Ramos (cell line): ENCODE results near the gene DENND1C.
"Not testable (repeated sequence)": the region's sequence is repeated elsewhere in the genome, so short reads cannot be mapped to it uniquely, and the experiment has no call there.

Source experiments
- in situ Hi-C: fragments of 300-500 bp; cut with MboI; formaldehyde crosslinking; loops from one replicate; pipeline ENCODE4 v1.14.3; 2022; ENCODE audit warnings: low sequenced_read_pairs; ENCODE audit not compliant: unreplicated experiment

Gene DENND1C

GRCh38 chr19:6509118-6509971 lies 27.8 kb upstream of the DENND1C start:
- in situ Hi-C loops: no loop called here

GRCh38 chr19:6508028-6508771 lies 26.6 kb upstream of the DENND1C start:
- in situ Hi-C loops: not testable (repeated sequence)

DNA sequence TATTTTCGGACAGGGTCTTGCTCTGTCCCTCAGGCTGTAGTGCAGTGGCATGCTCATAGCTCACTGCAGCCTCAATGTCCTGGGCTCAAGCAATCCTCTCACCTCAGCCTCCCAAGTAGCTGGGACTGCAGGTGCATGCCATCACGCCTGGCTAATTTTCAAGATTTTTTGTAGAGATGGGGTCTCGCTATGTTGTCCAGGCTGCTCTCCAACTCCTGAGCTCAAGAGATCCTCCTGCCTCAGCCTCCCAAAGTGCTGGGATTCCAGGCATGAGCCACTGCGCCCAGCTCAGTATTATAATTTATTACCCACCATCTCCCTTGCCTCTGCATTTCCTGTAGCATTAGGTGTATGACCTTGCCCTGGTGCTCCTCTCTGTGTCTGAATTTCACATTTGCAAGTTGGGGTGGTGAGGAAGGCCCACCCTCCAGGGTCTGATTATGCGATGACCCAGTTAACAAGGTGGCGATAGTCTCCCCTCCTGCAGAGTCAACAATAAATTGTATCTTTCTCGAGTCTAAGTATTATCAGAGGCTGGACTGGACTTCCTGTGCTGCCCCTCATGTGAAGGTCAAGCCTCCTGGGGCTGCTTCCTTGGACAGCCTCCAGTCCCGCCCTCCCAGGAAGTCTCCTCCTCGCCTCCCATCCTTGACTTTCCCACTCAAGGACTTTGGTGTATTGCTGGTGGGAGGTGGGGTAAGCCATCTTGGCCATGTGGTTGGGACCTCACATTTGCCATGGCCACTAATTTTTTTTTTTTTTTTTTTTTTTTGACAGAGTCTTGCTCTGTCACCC lies 22.0 kb upstream of the DENND1C start:
- in situ Hi-C loops: no loop called here

DNA sequence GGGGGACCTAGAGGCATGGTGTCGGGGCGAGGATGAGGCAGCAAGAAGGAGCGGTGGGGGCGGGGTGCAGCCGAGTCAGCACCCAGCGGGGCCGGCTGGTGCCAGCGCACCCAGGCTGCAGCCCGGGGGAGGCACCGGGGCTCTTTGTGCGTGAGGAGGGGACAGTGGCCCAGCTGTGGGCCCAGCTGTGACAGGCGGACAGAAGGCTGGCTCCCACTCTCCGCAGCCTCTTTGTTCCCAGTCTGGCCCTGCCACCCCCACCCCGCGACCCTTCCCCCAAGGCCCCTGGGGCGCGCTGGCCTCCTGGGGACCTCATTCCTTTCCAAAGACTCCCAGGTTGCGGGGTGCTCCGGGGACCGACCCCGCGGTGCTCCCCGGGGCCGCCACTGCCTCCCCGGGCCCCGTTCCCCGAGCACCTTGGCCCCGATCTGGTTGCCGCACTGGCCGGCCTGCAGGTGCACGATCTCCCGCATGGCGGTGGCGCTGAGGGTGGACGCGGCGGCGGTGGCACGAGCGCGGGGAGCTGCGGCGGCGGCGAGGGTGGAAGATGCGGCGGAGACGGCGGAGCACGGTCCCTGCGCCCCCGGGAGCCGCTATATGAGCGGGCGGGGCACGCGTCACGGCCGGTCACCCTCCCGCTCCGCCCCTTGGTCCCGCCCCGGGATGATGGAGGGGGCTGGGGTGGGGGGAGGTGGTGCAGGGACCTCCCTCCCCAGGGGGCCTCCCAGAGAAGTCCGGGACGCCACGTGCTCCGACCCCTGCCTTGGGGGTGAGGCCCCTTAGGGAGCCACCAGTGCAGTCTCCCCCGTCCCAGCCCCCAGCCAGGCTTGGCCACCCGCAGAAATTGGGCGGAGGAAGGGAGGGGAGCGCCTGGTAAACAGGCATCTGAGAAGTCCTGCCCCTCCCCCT lies 20.4 kb upstream of the DENND1C start, which contains the start of gene TUBB4A:
Gene TUBB4A (minus strand): TSS at position 570 of the 909 bp plus-strand sequence. CDS start 97 bp downstream, at position 473.
- in situ Hi-C loops: no loop called here

GRCh38 chr19:6500837-6501739 lies 19.5 kb upstream of the DENND1C start:
- in situ Hi-C loops: no loop called here

- in situ Hi-C loops: no loop called here
These were observed 17.6 kb upstream of the DENND1C start for GRCh38 chr19:6499052-6499790.

GRCh38 chr19:6498294-6499036 lies 16.9 kb upstream of the DENND1C start:
- in situ Hi-C loops: no loop called here

DNA sequence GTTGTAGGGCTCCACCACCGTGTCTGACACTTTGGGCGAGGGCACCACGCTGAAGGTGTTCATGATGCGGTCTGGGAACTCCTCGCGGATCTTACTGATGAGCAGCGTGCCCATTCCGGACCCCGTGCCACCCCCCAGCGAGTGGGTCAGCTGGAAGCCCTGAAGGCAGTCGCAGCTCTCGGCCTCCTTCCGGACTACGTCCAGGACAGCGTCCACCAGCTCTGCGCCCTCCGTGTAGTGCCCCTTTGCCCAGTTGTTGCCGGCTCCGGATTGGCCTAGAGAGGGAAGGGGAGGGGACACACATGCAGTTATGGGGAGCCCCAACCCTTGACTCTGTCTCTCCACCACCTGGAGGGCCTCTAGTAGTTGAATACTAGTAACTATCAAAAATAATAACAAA lies 14.4 kb upstream of the DENND1C start:
- in situ Hi-C loops: no loop called here

DNA sequence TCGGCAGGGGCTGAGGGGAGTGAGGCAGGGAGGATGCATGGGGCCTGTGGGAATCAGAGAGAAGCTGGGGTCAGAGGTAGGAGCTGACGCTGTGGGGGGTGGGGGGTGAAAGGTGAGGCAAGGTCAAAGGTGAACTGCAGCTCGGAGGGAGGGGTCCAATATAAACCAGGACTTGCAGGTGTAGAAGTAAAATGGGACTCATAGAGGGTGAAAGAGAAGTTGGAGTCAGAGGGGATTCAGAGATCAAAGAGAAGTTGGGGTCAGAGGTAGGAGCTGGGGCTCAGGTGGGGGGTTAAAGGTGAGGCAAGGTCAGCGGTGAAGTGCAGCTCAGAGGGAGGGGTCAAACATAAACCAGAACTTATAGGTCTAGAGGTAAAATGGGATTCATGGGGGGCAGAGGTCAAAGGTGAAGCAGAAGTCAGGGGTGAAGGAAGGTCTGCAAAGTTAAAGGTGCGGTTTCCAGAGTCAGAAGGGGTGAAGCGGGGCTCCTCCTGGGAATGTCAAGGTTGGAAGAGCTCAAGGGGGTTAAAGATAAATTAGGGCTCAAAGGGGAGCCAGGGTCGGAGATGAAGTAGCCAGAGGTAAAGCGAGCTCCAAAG lies 12.9 kb upstream of the DENND1C start:
- in situ Hi-C loops: no loop called here

DNA sequence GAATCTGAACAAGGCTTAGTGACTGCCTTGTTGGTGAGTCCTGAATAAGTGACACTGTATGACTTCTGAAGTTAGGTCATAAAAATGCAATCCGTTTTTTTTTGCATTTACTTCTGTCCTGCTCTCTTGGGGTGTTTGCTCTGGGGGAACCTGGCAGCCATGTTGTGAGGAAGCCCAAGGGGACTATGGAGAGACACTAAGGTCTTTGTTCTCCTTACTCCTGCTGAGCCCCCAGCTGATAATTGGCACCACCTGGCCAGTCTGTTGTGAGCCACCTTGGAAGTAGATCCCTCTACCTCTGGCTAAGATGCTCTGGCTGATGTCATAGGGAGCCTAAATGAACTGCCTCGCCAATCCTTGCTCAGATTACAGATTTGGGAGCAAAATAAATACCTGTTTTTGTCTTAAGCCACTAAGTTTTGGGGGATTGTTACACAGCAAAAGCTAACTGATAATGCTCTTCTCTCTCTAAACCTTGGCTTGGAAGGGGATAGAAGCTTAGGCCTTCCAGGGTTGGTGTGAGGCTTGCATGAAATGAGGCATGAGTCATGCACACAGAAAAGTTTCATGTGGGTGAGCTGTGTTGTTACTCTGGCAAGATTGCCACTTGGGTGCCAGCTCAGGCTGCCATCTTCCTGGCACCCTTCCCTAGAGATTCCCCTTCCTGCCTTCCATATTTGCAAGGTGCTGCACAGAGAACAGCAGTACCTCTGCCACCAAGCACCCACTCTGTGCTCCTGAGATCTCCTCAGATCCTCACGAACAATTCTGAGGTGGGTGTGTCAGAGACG lies 10.4 kb upstream of the DENND1C start:
- in situ Hi-C loops: no loop called here

DNA sequence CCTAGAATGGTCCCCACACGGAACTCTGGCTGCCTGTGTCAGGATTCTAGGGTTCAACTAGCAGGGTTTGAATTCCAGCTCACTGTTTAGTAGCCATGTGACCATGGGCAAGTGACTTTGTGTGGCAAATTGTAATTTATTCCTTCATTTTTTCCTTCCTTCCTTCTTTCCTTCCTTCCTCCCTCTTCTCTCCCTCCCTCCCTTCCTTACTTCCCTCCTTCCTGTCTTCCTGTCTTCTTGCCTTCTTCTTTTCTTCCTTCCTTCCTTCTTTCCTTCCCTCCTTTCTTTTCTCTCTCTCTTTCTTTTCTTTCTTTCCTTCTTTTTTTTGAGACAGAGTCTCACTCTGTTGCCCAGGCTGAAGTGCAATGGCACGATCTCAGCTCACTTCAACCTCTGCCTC lies 8.5 kb upstream of the DENND1C start:
- in situ Hi-C loops: no loop called here

DNA sequence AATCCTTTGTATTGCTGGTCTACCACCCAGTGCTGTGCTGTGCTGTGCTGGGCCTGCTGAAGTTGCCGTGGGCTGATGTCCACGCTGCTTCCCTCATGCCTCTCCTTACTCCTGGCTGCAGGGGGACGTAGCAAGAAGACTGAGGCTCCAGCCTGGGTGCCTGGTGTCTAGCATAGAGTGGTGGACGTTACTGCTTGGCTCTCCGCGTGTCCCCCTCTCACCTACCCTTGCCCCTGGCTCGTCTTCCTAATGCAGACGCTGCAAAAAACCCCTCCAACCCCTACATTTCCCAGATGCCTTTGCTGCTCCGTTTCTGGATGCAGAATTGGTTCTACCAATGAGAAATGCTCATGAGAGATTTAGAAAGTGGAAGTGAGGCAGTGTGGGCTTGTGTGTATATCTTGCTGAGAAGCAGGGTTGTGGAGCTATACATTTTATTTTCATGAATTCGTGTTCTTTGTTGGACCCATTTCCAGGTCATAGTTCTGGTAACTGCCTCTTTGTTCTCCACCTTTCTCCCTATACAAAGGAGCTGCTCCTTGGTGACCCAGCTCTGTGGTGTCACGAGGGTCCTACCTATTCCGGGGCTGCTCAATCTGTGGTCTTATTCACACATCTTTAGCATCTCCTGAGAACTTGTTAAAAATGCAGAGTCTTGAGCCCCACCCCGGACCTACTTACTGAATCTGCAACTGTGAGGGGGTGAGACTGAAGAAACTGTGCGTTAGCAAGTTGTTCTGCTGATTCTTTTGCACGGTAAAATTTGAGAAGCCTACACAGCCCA lies 7.9 kb upstream of the DENND1C start:
- in situ Hi-C loops: no loop called here

DNA sequence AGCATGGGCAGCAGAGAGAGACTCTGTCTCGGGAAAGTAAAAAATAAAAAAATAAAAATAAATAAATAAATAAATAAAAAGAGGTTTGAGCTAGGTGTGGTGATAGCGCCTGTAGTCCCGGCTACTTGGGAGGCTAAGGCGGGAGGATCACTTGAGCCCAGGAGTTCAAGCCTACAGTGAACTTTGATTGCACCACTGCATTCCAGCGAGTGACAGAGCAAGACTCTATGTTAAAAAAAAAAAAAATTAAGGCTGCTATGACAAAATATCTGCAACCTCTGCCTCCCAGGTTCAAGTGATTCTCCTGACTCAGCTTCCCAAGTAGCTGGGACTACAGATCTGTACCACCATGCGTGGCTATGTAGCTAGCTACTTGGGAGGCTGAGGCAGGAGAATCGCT lies 3.2 kb upstream of the DENND1C start:
- in situ Hi-C loops: no loop called here

GRCh38 chr19:6484230-6484629 lies 2.6 kb upstream of the DENND1C start:
- in situ Hi-C loops: no loop called here

DNA sequence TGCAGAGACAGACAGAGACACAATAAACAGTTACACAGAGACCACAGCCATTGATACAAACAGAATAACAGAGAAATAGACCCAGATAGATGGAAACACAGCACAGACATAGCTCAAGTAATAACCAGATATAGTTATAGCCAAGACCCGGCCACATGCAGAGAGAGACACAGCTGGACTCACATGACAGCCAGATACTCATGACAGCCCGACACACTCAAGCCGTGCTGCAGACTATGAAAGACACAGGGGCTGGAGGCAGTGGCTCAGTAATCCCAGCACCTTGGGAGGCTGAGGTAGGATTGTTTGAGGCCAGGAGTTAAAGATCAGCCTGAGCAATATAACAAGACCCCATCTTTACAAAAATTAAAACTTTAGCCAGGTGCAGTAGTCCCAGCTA lies 1.6 kb upstream of the DENND1C start:
- in situ Hi-C loops: no loop called here

DNA sequence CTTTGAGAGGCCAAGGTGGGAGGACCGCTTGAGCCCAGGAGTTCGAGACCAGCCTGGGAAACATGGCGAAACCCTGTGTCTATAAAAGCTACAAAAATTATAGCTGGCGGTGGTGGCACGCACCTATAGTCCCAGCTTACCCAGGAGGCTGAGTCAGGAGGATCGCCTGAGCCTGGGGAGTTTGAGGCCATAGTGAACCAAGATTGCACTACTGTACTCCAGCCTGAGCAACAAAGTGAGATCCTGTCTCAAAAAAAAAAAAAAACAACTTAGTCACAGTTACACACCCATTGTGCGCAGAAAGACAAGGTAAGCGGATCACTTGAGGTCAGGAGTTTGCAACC lies 728 bp upstream of the DENND1C start:
- in situ Hi-C loops: no loop called here
